Hematopoietic multipotent progenitor cell treated with erythropoietin and hydrocortisone succinate and interleukin-3 and kit ligand, for 6 days (in vitro differentiated cells): Measurements from ENCODE around the gene PRSS12.
A peak's percentile ranks its signal among the peaks of the same experiment; 100 is the strongest.

Experiments
- DNase-seq: peaks from one replicate; pipeline ENCODE4 v3.0.0-alpha.2; 2015

Gene PRSS12

DNA sequence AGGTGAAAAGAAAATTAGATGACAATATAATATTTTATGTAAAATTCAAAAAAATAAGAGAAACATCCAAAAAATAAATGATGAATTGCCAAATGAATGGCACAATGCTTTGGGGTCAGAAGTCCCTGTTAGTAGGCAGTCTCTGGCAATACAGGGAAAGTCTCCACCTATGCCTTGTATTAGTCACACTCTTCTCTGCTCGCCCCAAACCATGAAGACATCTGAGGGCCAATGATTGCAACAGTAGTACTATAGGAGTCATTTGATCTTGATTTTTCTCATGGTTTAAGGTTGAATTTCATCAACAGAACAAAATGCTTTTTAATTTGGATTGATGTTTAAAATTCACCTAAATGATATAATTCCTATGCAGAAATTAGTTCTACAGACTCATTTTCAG, 3.9 kb upstream of the PRSS12 start:
- no peak for DNase-seq

DNA sequence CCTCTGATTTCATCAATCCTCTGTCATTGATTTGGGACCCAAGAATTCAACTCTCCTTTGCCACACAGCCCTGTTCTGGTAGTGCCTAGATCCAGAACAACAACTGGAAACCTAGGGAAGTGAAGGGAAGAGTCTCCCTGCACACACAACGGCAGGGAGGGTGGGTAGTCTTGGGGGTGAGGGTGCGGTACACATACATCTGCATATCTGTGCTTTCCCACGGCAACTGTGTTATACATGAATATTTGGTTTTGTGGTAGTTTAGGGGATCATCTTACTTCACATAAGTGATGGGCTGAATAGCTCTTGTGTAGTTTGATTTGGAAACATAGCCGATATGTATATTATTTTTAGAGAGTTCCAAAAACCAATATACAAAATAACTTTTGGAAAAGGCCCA, 3.3 kb upstream of the PRSS12 start:
- no peak for DNase-seq

DNA sequence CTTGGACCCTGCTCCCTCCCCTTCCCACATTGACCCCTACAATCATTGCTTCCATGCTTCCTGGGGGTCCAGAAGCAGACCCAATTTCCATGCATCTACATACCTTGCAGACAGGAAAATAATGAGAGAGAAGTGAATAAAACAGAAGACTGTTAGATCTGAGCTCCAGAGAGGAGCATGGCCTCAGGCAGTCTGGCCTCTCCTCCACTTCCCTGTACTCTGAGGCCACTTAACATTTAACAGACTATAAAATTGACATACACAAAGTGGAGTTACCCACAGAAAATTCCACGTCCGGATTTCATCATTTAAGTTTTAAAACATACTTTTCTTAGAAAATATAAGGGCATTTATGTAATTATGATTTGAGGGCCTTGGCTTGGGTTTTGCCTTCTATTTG, 2.1 kb upstream of the PRSS12 start:
- no peak for DNase-seq

DNA sequence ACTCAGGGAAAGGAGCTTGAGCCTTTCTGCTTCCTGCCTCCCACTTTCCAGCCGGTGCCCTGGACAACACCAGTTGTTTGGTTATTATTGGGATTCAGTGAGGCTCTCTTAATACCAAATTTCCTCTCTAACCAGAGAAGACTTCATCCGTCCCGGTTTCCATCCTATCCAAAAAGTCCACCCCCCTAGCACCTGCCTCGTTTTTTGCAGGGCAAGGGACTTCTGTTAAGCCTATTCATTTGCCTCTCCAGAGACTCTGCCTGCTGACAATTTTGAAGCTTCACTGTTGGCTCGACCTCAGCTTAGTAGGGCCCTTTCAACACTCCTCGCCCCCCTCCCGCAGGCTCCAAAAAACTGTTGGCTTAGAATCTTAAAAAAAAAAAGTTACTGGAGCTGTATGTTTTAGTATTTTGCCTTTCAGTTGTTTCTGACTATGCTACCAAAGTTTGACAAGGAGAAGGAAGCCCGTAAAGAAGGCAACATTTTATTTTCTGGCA, 779 bp upstream of the PRSS12 start:
- DNase-seq: no peak

DNA sequence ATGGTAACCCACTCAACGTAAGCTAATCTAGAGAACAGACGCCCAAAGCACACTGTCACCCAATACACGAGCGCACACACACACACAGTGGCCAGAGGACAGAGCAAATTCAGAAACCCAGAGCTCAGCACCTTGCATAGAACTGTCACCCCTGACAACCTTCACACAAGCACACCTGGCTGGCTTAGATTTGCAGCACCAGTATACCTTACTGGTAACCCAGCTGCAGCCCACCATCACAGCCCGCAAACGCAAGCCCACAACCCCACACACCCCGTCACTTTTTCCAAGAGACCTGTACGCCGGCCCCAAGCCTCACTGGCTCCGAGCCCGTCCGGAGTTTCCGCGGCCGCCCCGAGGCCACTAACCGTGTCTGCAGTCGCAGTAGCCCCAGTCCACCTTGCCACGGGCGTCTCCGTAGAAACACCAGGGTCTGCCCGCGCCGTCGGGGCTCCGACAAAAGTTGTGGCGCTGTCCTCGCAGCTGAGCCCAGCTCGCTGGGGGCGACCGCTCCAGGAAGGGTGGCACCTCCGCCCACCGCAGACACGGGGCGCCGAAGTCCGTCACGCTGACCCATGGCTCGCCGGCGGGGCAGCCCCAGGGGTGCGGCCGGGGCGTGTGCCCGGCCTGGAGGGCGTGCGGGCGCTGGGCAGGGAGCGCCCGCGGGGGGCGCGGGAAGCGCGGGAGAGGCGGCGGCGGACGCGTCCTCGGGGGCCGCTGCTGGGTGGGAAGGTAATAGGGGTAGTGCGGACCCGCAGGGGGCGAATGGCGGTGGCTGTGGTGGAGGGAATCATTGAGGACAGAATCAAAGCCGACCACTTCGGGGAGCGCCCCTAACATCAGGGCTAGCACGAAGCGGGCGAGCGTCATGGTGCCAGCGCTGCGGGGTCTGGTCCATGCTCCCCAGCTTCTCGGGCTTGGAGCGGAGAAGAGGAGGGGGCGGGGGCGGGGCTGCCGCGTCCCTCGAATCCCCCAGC, 664 bp downstream of the PRSS12 start:
- DNase-seq: peak; percentile 4

DNA sequence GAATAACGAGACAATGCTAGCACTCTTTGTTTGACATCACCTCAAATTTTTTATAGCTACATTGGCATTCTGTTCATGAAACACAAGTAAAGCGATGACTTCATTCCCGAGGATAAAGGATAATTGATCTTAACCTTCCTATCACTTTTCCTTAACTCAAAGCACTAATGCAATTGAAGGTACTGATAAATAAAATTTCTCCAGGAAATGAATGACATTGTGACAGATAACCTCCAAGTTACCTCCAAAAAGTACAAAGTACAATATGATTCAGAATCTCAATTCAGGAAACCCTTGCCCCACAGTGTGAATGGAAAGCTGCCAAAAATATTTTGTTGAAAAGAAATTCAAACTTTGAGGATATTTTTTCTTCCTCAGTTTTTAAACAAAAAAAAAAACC, 1.8 kb downstream of the PRSS12 start:
- no peak for DNase-seq

DNA sequence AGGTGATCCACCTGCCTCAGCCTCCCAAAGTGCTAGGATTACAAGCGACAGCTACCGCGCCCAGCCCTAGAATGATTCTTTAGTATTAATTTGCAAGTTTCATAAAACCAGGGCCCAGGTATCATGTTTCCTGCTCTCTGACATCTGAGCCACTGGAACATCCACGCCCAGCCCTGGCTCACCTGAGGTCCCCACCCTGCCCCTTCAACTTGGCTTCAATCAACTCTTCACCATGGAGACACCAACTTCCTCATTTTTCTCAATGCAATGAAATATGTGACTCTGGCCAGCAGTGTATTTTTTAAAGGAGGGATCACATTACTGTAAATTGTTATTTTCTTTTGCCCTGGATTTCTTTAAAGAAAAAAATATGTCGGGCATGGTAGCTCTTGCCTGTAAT, 3.9 kb downstream of the PRSS12 start:
- DNase-seq: peak; percentile 10

DNA sequence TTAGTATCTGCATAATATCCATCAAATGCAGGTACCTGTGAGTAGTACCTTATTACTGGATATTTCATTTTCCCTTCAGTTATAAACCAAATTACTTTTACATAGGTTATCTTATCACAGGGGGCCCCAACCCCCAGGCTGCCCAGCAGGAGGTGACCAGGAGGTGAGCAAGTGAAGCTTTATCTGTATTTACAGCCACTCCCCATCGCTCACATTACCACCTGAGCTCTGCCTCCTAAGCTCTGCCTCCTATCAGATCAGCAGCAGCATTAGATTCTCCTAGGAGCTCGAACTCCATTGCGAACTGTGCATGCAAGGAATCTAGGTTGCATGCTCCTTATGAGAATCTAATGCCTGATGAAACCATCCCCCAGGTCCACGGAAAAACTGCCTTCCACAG, 6.3 kb downstream of the PRSS12 start:
- DNase-seq: no peak

DNA sequence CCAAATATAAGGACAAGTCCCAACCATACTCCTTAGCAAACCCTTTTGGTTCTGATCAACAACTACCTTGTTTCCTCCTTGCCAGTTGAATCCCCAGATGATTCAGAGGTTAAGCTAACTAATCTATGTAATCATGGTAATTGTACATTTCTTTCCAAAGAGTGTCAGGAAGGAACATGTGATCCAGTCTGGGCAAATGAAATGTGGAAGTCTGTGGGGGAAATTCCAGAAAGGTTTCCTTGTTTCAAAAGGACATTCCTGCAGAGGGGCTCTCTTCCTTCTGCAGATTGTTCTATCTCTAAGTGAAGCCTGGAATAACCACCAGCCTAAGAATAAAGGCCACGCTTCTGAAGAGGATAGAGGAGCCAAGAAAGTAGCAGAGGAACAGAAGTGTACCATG, 7.0 kb downstream of the PRSS12 start:
- no peak for DNase-seq

DNA sequence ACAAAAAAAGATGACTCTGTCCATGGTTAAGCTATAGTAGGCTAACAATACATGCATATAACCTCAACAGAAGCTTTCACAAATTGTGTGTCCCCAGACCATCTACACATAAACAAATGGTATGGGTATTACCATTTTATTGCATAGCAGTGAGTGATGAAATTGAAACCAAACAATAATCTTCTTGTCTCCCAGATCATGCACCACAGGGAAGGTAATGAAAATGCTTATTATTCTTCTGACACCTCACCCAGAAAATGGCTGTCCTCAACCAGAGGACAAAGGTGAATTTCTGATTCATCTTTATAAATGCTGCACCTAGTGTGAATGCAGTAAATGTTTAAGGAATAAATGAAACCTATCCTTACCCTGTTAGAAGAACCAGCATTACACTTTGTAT, 8.0 kb downstream of the PRSS12 start:
- no peak for DNase-seq

DNA sequence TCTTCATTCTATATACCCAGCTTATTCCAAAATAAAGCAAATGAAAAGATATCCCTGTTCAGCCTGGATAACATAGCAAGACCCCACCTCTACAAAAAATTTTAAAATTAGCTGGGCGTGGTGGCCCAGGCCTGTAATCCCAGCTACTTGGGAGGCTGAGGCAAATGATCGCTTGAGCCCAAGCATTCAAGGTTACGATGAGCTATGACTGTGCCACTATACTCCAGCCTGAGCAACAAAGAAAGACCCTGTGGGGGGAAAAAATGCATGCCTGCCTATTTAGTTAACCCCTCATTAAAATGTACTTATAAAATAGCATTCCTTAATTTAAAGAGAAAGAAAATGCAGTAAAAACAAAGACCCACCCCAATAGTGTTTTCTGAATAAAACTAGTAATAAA, 9.3 kb downstream of the PRSS12 start:
- DNase-seq: no peak

DNA sequence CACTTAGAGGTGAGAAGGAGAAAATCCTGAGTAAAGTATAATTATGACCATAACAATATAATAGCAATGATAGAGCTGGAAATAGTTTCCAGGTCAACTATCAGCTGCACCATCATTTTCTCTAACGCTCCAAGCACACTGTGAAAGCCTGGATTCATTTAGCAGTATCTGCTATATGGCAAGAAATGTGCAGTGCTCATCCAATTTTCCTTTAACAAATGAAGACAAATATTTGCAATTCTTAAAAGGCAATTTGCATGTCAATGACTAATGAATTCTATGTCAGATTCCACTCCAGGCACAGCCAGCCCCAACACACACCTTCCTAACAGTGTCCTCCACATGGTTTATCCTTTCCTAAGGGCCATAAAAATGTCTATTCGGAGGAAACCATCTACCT, 12.7 kb downstream of the PRSS12 start:
- DNase-seq: no peak

DNA sequence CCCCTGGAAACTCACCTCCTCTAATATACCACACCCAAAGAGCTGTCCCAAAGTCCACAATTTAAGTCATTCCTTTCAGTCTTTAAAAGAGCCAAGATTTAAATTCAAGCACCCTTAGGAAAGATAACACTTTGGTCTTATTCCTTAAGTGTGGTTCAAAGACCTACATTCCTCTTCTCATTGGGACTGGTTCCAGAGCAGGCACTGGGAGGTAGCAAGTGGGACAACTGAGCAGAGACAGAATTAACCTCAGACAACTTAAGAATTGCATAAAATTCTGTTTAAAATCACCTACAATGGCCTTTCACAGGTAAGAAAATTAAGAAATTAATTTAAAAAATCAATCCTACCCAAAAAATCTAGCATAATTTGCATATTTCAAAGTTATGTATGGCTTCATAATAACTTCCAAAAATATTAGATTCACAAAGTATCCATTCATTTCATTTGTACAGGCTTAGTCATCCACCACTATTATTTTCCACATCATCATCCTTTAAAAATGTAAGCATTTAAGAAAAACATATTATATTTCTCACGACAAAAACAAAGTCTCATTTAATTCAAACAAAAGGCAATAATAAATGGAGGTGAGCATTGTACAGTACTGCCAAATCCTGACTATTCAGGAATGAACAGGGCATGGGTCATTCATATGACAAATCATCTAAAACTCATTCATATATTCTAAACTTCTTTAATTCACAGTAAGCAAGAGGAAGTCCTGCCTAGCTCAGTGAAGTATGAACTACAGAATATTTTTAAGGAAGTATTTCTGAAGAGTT, 13.6 kb downstream of the PRSS12 start:
- no peak for DNase-seq

DNA sequence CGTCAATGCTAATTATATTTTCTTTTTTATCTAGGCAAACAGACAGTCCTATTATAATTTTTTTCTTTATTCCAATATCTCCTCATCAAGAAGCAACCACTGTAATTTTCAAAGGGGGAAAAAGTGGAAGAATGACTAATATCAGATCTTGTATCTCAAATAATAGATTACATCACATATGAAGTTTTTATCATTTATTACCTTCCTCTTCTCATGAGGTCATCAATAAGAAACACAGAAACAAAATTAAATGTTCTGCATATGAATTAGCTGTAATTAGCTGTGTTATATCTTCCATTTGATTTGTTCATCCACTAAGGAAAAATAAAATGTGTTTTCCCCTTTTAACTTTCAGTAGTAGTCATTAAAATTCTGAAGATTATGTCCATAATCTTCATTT, 14.3 kb downstream of the PRSS12 start:
- no peak for DNase-seq

DNA sequence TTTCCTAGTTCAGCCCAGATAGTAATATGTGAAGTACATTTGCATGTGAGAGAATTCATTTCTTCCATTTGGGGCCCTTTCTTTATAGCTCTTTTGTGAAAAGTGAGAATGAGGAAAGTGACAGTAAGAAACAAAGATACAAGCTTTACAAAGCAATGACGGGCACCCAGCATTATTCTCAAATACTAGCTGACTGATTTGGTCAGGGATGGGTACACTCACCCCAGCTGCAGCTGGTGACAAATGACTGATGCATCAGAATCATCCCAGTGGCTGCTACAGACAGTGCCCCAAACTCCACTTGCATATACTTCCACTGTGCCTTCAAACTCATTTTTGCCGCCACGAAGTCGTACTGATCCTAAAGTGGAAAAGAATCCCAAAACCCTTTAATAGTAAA, 14.8 kb downstream of the PRSS12 start:
- no peak for DNase-seq

DNA sequence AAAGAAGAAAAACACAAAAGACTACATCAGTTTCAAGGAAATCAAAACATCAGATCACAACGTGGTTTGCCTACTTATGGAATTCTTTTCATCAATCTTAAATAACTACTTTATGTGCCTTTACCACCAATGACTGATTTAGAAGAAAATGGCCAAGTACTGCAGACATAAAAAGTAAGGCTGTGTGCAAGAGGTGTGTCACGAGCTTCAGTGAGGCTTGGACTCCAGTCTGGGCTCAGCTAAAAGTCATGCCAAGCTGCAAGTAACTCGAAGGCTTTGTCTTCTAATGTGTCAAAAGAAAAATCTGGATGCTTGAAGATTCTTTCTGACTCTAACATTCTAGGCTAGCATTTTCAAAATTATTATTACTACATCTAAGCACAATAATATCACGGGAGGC, 17.0 kb downstream of the PRSS12 start:
- DNase-seq: no peak

DNA sequence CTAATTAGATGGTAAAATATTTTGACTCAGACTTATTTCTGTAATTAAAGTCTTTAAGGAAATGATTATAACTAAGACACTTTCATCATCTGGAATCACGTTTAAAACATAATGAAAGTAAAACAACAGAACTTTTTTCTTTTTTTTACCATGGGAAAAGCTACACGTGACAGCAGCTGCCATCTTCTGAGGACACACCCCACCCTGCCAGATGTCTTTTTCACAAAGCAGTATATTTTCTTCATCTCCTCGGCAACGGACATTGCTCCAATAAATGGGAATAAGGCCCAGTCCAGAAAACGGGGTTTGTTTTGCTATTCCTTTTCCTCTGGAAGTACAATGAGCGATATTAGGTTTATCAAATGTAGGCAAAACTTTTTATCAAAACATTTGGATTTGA, 17.5 kb downstream of the PRSS12 start:
- no peak for DNase-seq

DNA sequence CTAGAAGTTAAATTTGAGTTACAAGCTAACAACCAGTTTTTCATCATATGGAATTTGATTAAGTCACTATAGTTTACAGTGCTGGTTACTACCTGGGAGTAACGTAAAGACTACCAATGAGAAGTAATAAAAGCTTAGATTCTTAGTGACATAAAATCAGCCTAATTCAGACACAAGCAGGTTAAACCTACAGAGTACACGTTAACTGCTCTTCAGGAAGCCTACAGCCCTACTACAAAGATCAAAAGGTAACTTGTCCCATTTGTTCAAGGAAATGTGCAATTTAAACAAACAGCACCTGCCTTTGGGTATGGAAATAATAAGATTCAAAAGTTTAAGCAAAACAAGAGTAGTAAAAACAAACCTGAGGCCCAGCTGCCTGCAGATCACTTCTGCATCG, 21.5 kb downstream of the PRSS12 start:
- no peak for DNase-seq

DNA sequence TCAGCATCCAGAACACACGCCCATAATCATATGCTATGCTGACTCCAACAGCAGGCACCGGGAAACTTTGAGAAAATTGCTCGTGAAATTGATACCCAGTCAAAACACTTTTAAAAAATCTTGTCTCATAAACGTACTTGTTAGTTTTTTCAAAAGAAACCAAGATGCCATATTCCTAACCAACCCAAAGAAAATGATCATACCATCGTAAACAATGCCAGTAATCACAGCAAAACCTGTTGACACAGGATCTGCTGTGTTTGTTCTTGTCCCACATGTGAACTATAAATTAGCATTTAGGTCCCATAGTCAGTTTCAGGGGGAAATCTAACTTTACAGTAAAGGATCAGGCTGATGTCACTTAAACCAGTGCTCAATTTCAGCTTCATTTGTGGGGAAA, 23.0 kb downstream of the PRSS12 start:
- DNase-seq: no peak

DNA sequence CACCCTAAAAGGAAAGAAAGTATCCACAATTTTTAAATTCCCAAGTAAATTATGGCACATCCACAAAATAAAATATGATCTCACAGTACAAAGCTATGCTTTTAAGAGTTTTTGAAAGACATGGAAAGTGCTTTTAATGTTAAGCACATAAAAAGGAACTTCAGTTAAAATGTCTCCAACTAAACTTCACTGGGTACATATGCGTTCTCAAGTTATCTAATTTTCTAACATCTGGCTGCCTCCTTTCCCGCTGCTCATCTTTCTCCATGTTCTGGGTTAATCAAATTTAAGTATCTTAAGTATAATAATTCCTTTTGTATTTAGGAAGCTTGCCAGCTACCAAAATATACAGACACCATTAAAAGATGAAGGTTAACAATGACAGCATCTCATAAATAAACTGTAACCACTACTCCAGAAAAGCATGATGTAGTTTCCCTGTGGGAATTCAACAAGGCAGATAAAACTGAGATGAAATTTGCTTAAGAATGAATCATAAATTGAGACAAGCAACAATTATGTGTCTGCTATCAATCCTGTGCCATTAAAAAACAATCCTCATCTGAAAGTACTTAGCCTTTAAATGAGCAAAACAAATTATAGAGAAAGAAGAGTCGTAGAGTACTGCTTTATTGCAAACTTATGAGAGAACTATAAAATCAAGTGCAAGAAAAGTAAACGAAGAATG, 25.1 kb downstream of the PRSS12 start:
- no peak for DNase-seq

DNA sequence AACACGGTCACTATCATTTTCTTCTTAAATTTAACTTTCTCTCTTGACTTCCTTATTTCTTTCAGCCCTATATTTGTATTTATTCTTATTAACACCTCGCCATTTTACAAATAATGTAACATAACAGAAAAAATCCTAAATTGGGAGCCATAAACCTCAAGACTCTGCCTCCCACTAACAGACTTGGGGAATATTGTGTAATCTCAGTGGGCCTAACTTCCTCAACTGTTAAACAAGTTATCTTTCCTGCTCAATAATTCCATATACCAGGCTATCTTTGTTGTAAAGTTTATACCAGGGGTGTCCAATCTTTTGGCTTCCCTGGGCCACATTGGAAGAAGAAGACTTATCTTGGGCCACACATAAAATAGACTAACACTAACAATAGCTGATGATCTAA, 26.2 kb downstream of the PRSS12 start:
- DNase-seq: peak; percentile 6

DNA sequence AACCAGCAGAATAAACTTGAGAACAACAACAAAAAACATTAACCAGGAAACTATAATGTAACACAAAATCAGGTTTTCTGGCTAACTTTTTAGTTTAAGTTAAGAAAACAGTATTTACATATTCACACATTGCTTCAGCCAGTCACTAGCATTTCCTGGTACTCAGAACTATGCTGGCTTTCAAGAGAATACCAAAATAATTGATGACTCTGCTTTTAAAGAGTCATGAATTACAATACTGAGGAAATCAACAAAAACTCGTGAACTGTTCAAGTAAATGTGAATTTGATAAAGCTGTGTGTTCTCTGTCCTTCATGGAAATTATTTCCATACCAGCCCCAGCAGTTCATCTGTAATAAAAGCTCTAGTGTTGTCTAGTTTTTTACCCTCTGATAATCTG, 27.4 kb downstream of the PRSS12 start:
- DNase-seq: no peak

DNA sequence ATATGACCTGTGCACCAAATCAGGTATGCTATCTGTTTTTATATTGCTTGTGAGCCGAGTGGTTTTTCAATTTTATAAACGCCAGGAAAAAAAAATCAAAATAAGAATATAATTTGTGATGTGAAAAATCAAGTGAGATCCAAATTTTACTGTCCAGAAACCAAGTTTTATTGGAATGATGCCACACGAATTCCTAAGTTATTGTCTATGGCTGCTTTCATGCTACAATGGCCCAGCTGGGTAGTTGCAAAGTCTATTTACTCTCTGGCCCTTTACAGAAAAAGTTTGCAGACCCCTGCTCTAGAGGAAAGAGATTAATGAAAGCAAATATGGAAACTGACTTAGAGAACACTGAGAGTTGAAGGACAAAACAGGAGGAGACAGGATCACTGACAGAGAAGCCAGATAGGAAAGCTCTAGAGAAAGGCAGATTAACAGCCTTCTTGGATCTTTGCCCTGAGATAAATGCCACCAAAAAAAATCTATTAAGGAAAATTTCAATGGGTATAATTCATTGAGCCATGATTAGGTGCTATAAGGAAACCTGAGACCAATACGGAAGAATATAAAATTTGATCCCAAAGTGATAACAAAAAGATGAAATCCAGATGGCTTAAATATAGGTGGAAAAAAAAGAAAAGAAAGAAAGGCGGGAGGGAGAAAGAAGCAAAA, 29.8 kb downstream of the PRSS12 start:
- DNase-seq: no peak
